DOHH2 (cell line): ENCODE results near the gene TSPO.

Experiments used
- H3F3A ChIP-seq: fragments of 200-600 bp; sonication (generic), shearing (Covaris generic); 2 replicates; pipeline ENCODE4 v1.6.0; 2016; ENCODE audit warnings: antibody characterized with exemption, mild to moderate bottlenecking; ENCODE audit not compliant: control insufficient read depth, insufficient read depth
- H3K27ac ChIP-seq: fragments of 200-600 bp; sonication (generic); 2 replicates; pipeline ENCODE4 v1.5.1; 2014; ENCODE audit warnings: low read depth, mild to moderate bottlenecking, low read length, moderate library complexity
- H3K27me3 ChIP-seq: fragments of 200-600 bp; sonication (generic); 2 replicates; pipeline ENCODE4 v1.6.1; 2014; ENCODE audit warnings: mild to moderate bottlenecking, low read length, mixed read lengths; ENCODE audit not compliant: control insufficient read depth
- H3K36me3 ChIP-seq: fragments of 200-600 bp; sonication (generic); 2 replicates; pipeline ENCODE4 v1.6.1; 2014; ENCODE audit warnings: mild to moderate bottlenecking, low read length, moderate library complexity, mixed read lengths; ENCODE audit not compliant: control insufficient read depth
- H3K4me1 ChIP-seq: fragments of 200-600 bp; sonication (generic); 2 replicates; pipeline ENCODE4 v1.6.1; 2014; ENCODE audit warnings: mild to moderate bottlenecking, low read length, mixed read lengths; ENCODE audit not compliant: control insufficient read depth
- H3K4me2 ChIP-seq: fragments of 200-600 bp; sonication (generic); 2 replicates; pipeline ENCODE4 v1.6.0; 2014; ENCODE audit warnings: mild to moderate bottlenecking, low read length, moderate library complexity
- H3K4me3 ChIP-seq: fragments of 200-600 bp; sonication (generic); 2 replicates; pipeline ENCODE4 v1.5.1; 2014; ENCODE audit warnings: mild to moderate bottlenecking, low read length, mixed read lengths
- H3K79me2 ChIP-seq: fragments of 200-600 bp; sonication (generic); 2 replicates; pipeline ENCODE4 v1.6.1; 2014; ENCODE audit warnings: mild to moderate bottlenecking, low read length, mixed read lengths; ENCODE audit not compliant: control insufficient read depth
- H3K9me2 ChIP-seq: fragments of 200-600 bp; sonication (generic); replicated peaks from 2 replicates; pipeline ENCODE4 v1.6.1; 2014; ENCODE audit warnings: mild to moderate bottlenecking, low read length, mixed read lengths; ENCODE audit not compliant: control insufficient read depth
- H3K9me3 ChIP-seq: fragments of 200-600 bp; sonication (generic); 2 replicates; pipeline ENCODE4 v1.6.1; 2014; ENCODE audit warnings: antibody characterized with exemption, low read length, mixed read lengths; ENCODE audit not compliant: control insufficient read depth, insufficient read depth
- H4K20me1 ChIP-seq: fragments of 200-600 bp; sonication (generic); 2 replicates; pipeline ENCODE4 v1.6.0; 2014; ENCODE audit warnings: low read depth, mild to moderate bottlenecking, antibody characterized with exemption, low read length, moderate library complexity; ENCODE audit not compliant: control insufficient read depth, insufficient read depth
- EZH2phosphoT487 ChIP-seq: fragments of 200-600 bp; sonication (generic); IDR thresholded peaks from 2 replicates; pipeline ENCODE4 v1.6.1; 2017; ENCODE audit warnings: borderline replicate concordance, mild to moderate bottlenecking, antibody characterized with exemption, low read length, moderate library complexity, mixed read lengths
- TF ChIP-seq, protein P1 (sequence below): fragments of 200-600 bp; sonication (generic); IDR thresholded peaks from one replicate; pipeline ENCODE4 v1.5.1; 2014; ENCODE audit warnings: antibody characterized with exemption, mild to moderate bottlenecking, low read depth, low read length; ENCODE audit not compliant: poor library complexity, severe bottlenecking

TSPO gene

DNA sequence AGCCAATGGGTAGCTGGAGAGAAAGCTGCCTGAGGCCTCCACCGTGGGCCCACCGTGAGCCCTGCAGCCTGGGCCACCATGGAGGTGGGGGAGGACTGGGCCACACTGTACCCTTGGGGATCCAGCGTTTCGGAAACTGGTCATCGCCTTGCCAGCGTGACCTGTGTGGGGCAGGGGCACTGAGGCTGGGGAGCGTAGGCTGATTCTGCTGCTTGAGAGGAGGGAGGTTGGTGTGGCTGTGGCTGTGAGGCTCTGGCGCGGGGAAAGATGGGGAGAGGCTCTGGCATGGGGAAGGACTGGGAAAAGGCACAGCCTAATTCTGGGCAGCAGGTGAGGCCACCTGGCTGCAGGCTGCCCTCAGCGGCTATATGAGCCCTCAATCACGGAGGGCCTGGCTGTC is 48.2 kb downstream of the TSPO start:
- no peaks in the 10 kb centered on the region for H3K9me2 ChIP-seq
- no peaks in the 10 kb centered on the region for H3K27me3 ChIP-seq
- no peak for TF ChIP-seq EZH2phosphoT487
- TF ChIP-seq, protein P1, sequence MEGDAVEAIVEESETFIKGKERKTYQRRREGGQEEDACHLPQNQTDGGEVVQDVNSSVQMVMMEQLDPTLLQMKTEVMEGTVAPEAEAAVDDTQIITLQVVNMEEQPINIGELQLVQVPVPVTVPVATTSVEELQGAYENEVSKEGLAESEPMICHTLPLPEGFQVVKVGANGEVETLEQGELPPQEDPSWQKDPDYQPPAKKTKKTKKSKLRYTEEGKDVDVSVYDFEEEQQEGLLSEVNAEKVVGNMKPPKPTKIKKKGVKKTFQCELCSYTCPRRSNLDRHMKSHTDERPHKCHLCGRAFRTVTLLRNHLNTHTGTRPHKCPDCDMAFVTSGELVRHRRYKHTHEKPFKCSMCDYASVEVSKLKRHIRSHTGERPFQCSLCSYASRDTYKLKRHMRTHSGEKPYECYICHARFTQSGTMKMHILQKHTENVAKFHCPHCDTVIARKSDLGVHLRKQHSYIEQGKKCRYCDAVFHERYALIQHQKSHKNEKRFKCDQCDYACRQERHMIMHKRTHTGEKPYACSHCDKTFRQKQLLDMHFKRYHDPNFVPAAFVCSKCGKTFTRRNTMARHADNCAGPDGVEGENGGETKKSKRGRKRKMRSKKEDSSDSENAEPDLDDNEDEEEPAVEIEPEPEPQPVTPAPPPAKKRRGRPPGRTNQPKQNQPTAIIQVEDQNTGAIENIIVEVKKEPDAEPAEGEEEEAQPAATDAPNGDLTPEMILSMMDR: no peak
- no peaks in the 10 kb centered on the region for H3F3A ChIP-seq
- no peaks in the 10 kb centered on the region for H3K36me3 ChIP-seq
- H3K4me2 ChIP-seq: no peak overlapping the region
- H3K79me2 ChIP-seq: no peaks in the 10 kb centered on the region
- no peak overlapping the region for H3K27ac ChIP-seq
- H3K4me3 ChIP-seq: no peak overlapping the region
- no peaks in the 10 kb centered on the region for H3K9me3 ChIP-seq
- no peaks in the 10 kb centered on the region for H4K20me1 ChIP-seq
- no peaks in the 10 kb centered on the region for H3K4me1 ChIP-seq

DNA sequence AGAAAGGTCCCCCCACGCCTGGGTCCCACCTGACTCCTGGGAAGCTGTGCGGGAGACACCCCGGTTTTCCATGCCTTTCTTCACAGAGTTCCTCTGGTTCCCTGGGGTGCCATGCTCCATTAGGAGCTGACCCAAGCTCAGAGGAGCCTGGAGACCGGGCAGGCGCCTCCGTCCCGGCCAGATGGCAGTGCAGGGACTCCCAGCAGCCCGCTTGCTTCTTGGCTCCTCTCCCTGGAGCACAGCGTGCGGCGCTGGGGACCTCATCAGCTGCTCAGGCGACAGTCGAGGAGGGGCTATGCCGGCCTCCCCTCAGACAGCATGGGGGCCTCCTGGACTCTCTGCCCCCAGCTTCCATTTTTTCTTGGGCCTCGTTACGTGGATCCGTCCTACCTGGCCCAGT is 48.7 kb downstream of the TSPO start:
- no peak for TF ChIP-seq EZH2phosphoT487
- TF ChIP-seq, protein P1: no peak
- H3K4me2 ChIP-seq: no peak overlapping the region
- no peaks in the 10 kb centered on the region for H3K79me2 ChIP-seq
- H3K4me1 ChIP-seq: no peaks in the 10 kb centered on the region
- H3K4me3 ChIP-seq: no peak overlapping the region
- H3K27ac ChIP-seq: no peak overlapping the region
- no peaks in the 10 kb centered on the region for H3K9me3 ChIP-seq
- H4K20me1 ChIP-seq: no peaks in the 10 kb centered on the region
- H3F3A ChIP-seq: no peaks in the 10 kb centered on the region
- no peaks in the 10 kb centered on the region for H3K27me3 ChIP-seq
- no peaks in the 10 kb centered on the region for H3K36me3 ChIP-seq
- no peaks in the 10 kb centered on the region for H3K9me2 ChIP-seq

DNA sequence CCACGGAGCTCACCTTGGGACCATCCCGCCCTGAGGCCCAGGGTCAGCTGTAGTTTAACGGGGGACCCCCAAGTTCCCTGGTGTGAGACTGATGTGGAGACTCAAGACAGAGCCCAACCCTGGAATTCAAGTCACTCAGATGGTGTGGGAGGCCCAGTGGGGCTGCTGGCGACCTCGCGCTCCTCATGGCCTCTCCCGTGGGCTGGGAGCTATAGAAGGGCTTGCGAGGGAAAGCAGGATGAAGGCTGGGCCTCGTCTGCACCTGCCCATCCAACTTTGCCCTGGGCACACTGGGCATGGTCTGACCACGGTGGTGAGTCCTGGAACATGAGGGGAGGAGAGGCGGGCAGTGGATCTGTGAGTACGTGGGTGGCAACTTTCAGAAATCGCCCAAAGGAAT is 49.2 kb downstream of the TSPO start:
- no peak overlapping the region for H3K27ac ChIP-seq
- no peak for TF ChIP-seq EZH2phosphoT487
- no peaks in the 10 kb centered on the region for H3K9me3 ChIP-seq
- no peaks in the 10 kb centered on the region for H3K27me3 ChIP-seq
- no peaks in the 10 kb centered on the region for H3K4me1 ChIP-seq
- H3F3A ChIP-seq: no peaks in the 10 kb centered on the region
- H4K20me1 ChIP-seq: no peaks in the 10 kb centered on the region
- no peaks in the 10 kb centered on the region for H3K79me2 ChIP-seq
- no peak overlapping the region for H3K4me3 ChIP-seq
- H3K36me3 ChIP-seq: no peaks in the 10 kb centered on the region
- H3K9me2 ChIP-seq: no peaks in the 10 kb centered on the region
- no peak overlapping the region for H3K4me2 ChIP-seq

DNA sequence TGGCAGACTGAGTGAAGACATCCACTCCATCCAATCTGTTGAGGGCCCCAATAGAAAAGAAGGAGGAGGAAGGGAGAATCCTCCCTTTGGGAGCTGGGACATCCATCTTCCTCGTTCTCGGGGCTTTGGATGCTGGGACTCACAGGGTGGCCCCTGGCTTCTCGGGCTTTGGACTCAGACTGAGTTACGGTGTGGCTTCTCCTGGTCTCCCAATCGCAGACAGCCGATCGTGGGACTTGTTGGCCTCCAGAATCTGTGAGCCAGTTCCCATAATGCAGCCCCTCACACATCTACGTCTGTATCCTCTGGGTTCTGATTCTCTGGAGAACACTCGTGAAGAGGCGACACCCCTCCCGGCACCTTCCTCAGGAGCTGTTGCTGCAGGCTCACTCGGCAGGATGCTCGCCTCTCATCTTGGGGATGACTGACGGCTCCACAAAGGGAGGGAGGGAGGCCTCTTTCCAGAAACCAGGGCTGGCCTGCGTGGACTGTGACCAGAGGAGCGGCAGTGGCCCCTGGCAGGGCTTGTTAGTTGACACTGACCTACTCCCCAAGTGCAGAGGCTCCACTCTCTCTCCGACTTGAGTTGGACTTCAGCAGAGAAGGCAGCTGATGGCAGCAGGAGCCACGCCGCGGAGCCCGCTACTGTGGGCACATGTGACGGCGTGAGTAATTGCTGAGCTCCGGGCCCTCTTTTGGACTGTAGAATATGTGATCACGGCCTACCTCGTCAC is 50.3 kb downstream of the TSPO start:
- H3K4me1 ChIP-seq: no peaks in the 10 kb centered on the region

More for the DNA sequence above, 50.3 kb downstream of the TSPO start:
- Histone ChIP-seq H4K20me1 (no peaks in the 10 kb centered on the region), H3F3A (no peaks in the 10 kb centered on the region), H3K4me2 (no peak overlapping the region), H3K27me3 (no peaks in the 10 kb centered on the region), H3K27ac (no peak overlapping the region), H3K36me3 (no peaks in the 10 kb centered on the region), H3K79me2 (no peaks in the 10 kb centered on the region), H3K4me3 (no peak overlapping the region), H3K9me3 (no peaks in the 10 kb centered on the region), H3K9me2 (no peaks in the 10 kb centered on the region)
- TF ChIP-seq, protein P1: no peak
- no peak for TF ChIP-seq EZH2phosphoT487
